K562 (cell line): ENCODE measurements around the gene GPR107.
"Not testable (repeated sequence)": the region's sequence is repeated elsewhere in the genome, so short reads cannot be mapped to it uniquely, and the experiment has no call there.

ENCODE experiments used
- BRCA1 ChIP-seq, 2 experiments: fragments of 450-650 bp in 1 of 2; sonication (generic) in 1 of 2; formaldehyde crosslinking in 1 of 2; IDR thresholded peaks; 2 replicates each; pipeline versions ENCODE4 v1.5.0 to v1.6.1; 2017 to 2020; ENCODE audit warnings: mild to moderate bottlenecking in 1 of 2, missing genetic modification reagents in 1 of 2
- DMBX1 ChIP-seq: fragments of 250-450 bp; sonication (Bioruptor Pico); IDR thresholded peaks from 2 replicates; pipeline ENCODE4 v1.8.0; 2022; ENCODE audit warnings: inconsistent platforms, mild to moderate bottlenecking, moderate library complexity, borderline replicate concordance
- ELF1 ChIP-seq: fragments of 200-800 bp; sonication (Bioruptor generic); IDR thresholded peaks from 2 replicates; pipeline ENCODE4 v1.6.1; 2016; ENCODE audit warnings: missing genetic modification characterization, missing compliant biosample characterization
- ETS2 ChIP-seq: IDR thresholded peaks from 2 replicates; pipeline ENCODE4 v1.6.1; 2016; ENCODE audit warnings: borderline replicate concordance, missing genetic modification characterization, mild to moderate bottlenecking, moderate library complexity, missing compliant biosample characterization; ENCODE audit not compliant: poor library complexity, severe bottlenecking
- FOXJ3 ChIP-seq: sonication (generic); formaldehyde crosslinking; IDR thresholded peaks from 2 replicates; pipeline ENCODE4 v1.4.0; 2020; ENCODE audit warnings: mild to moderate bottlenecking, missing genetic modification reagents
- HBP1 ChIP-seq: fragments of 450-650 bp; formaldehyde crosslinking; IDR thresholded peaks from 2 replicates; pipeline ENCODE4 v1.4.0; 2022; ENCODE audit warnings: missing genetic modification characterization
- SP1 ChIP-seq: sonication (generic); formaldehyde crosslinking; IDR thresholded peaks from 2 replicates; pipeline ENCODE4 v1.8.1; 2022; ENCODE audit warnings: mild to moderate bottlenecking, missing genetic modification reagents
- ZNF274 ChIP-seq: IDR thresholded peaks from 2 replicates; pipeline ENCODE4 v1.6.1; 2011; ENCODE audit warnings: low read depth, mild to moderate bottlenecking, low read length, moderate library complexity, borderline replicate concordance
- TF ChIP-seq, protein P1 (sequence below), 3 experiments: IDR thresholded peaks in 2 of 3; conservative IDR thresholded peaks in 1 of 3; 2 replicates each; pipeline ENCODE4 v1.5.1; 2011 to 2012; ENCODE audit warnings: low read length in 3 of 3, mild to moderate bottlenecking in 3 of 3, control low read depth in 2 of 3, improper control_type of control experiment in 1 of 3, inconsistent platforms in 1 of 3, low read depth in 1 of 3, mixed read lengths in 1 of 3, moderate library complexity in 1 of 3; ENCODE audit not compliant: insufficient read depth in 2 of 3

GRCh38 chr9:130009546-130009945, 44.2 kb upstream of the GPR107 start:
- not testable (repeated sequence) for TF ChIP-seq HBP1 (CRISPR knock-in tag); SP1 (CRISPR knock-in tag); ETS2 (tag); ZNF274; BRCA1 (IDR thresholded peaks at IDR 0.05); BRCA1 (CRISPR knock-in tag; IDR thresholded peaks at IDR 0.05); DMBX1 (CRISPR knock-in tag); FOXJ3 (CRISPR knock-in tag); ELF1 (tag)
- TF ChIP-seq, protein P1, sequence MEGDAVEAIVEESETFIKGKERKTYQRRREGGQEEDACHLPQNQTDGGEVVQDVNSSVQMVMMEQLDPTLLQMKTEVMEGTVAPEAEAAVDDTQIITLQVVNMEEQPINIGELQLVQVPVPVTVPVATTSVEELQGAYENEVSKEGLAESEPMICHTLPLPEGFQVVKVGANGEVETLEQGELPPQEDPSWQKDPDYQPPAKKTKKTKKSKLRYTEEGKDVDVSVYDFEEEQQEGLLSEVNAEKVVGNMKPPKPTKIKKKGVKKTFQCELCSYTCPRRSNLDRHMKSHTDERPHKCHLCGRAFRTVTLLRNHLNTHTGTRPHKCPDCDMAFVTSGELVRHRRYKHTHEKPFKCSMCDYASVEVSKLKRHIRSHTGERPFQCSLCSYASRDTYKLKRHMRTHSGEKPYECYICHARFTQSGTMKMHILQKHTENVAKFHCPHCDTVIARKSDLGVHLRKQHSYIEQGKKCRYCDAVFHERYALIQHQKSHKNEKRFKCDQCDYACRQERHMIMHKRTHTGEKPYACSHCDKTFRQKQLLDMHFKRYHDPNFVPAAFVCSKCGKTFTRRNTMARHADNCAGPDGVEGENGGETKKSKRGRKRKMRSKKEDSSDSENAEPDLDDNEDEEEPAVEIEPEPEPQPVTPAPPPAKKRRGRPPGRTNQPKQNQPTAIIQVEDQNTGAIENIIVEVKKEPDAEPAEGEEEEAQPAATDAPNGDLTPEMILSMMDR (IDR thresholded peaks at IDR 0.05 in 2 of 3, conservative IDR thresholded peaks at IDR 0.05 in 1 of 3; ENCODE audit: insufficient read depth in 2 of 3, low read depth in 1 of 3, low read length in 3 of 3), result not testable (repeated sequence)
